Measurements from ENCODE around the gene C17orf113.

C17orf113 gene

GRCh38 chr17:42071810-42072209 is 21.4 kb upstream of the C17orf113 start:
- DNase-seq: no peak

- DNase-seq: no peak
These were observed 18.6 kb upstream of the C17orf113 start for GRCh38 chr17:42068979-42069378.

GRCh38 chr17:42067371-42068091 is 17.1 kb upstream of the C17orf113 start:
- DNase-seq: no peak

- DNase-seq: no peak
These were observed 14.8 kb upstream of the C17orf113 start for GRCh38 chr17:42065201-42065600.

GRCh38 chr17:42062681-42063080 is 12.3 kb upstream of the C17orf113 start:
- DNase-seq: no peak

- DNase-seq: no peak
These were observed 11.5 kb upstream of the C17orf113 start for GRCh38 chr17:42061646-42062487.

- no peak for DNase-seq
These were observed 9.8 kb upstream of the C17orf113 start for GRCh38 chr17:42060231-42060630.

- no peak for DNase-seq
These were observed 9.4 kb upstream of the C17orf113 start for GRCh38 chr17:42059815-42060214.

- no peak for DNase-seq
These were observed 7.7 kb upstream of the C17orf113 start for GRCh38 chr17:42058063-42058462.

GRCh38 chr17:42056635-42057034 is 6.2 kb upstream of the C17orf113 start:
- DNase-seq: no peak

- DNase-seq: no peak
These were observed 5.1 kb upstream of the C17orf113 start for GRCh38 chr17:42055496-42055895.

- DNase-seq: no peak
These were observed 4.6 kb upstream of the C17orf113 start for GRCh38 chr17:42055027-42055426.

- DNase-seq: no peak
These were observed 3.5 kb upstream of the C17orf113 start for GRCh38 chr17:42053731-42054500.

GRCh38 chr17:42052346-42052877 is 2.0 kb upstream of the C17orf113 start:
- DNase-seq: no peak

- DNase-seq: no peak
These were observed 1.2 kb upstream of the C17orf113 start for GRCh38 chr17:42051645-42052044.

- no peak for DNase-seq
These were observed 606 bp upstream of the C17orf113 start for GRCh38 chr17:42051013-42051400.

GRCh38 chr17:42049834-42050392 is 488 bp downstream of the C17orf113 start:
- DNase-seq: no peak

GRCh38 chr17:42047343-42047742 is 3.1 kb downstream of the C17orf113 start:
- no peak for DNase-seq

GRCh38 chr17:42045719-42046118 is 4.7 kb downstream of the C17orf113 start:
- DNase-seq: no peak

GRCh38 chr17:42042598-42043319 is 7.6 kb downstream of the C17orf113 start:
- DNase-seq: no peak

- no peak for DNase-seq
These were observed 8.8 kb downstream of the C17orf113 start for GRCh38 chr17:42041619-42042018.

- DNase-seq: no peak
These were observed 9.6 kb downstream of the C17orf113 start for GRCh38 chr17:42040818-42041217.
